GM12874 (cell line): ENCODE results near the gene FAAP100.

ENCODE experiments used
- TF ChIP-seq, protein P1 (sequence below): IDR thresholded peaks from 2 replicates; pipeline ENCODE4 v1.5.1; 2011; ENCODE audit warnings: low read depth, mild to moderate bottlenecking, control low read depth, low read length, moderate library complexity; ENCODE audit not compliant: insufficient read depth

FAAP100 gene

GRCh38 chr17:81544281-81544974, 7.7 kb downstream of the FAAP100 start:
- TF ChIP-seq, protein P1, sequence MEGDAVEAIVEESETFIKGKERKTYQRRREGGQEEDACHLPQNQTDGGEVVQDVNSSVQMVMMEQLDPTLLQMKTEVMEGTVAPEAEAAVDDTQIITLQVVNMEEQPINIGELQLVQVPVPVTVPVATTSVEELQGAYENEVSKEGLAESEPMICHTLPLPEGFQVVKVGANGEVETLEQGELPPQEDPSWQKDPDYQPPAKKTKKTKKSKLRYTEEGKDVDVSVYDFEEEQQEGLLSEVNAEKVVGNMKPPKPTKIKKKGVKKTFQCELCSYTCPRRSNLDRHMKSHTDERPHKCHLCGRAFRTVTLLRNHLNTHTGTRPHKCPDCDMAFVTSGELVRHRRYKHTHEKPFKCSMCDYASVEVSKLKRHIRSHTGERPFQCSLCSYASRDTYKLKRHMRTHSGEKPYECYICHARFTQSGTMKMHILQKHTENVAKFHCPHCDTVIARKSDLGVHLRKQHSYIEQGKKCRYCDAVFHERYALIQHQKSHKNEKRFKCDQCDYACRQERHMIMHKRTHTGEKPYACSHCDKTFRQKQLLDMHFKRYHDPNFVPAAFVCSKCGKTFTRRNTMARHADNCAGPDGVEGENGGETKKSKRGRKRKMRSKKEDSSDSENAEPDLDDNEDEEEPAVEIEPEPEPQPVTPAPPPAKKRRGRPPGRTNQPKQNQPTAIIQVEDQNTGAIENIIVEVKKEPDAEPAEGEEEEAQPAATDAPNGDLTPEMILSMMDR = no peak

GRCh38 chr17:81543756-81544155, 8.4 kb downstream of the FAAP100 start:
- TF ChIP-seq, protein P1 = no peak

- TF ChIP-seq, protein P1 = no peak
Measured at GRCh38 chr17:81543339-81543675, 8.8 kb downstream of the FAAP100 start.

GRCh38 chr17:81542431-81543338, 9.5 kb downstream of the FAAP100 start:
- TF ChIP-seq, protein P1 = no peak

DNA sequence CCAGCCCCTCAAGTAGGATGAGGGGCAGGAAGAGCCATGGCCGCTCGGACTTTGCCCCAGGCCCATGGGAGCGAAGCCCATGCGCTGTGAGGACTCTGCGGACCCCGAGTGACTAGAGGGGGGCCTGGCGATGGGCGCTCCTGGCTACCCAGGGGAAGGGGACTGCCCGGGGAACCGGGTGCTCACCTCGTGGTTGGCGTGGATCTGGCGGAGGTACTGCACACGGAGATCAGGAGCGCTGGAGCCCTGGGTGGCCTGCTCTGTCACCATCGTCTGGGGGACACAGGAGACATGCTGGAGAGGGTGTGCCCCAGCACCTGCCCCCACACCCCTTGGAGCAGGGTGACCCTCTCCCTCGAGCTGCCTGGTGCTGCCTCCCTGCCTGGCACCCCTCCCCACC, 11.0 kb downstream of the FAAP100 start:
- TF ChIP-seq, protein P1 = no peak

DNA sequence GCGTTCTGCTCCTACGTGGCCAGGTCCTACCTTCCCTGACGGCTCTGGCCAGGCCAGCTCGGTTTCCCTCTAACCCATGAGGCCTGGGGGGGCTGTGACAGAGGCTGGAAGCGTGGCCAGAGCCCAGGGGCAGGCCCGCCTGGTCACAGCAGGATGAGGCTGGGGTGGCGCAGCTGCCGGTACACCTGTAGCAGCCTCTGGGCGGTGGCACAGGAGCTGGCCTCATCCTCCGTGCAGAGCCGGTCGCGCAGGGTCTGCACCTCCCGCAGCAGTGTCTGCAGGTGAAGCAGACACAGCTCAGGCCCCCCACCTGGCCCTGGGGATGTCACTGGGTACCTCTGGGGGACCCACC, 11.5 kb downstream of the FAAP100 start:
- TF ChIP-seq, protein P1 = no peak

GRCh38 chr17:81539961-81540675, 12.0 kb downstream of the FAAP100 start:
- TF ChIP-seq, protein P1 = no peak
